ENCODE results near the gene TPT1.
"Not testable (repeated sequence)": the region's sequence is repeated elsewhere in the genome, so short reads cannot be mapped to it uniquely, and the experiment has no call there.

TPT1 gene

GRCh38 chr13:45341034-45341798, at the start of gene TPT1:
TPT1 (minus strand) TSS chr13:45341183; CDS start chr13:45341069, 114 bp downstream.
- peak; percentile 90 to 98 for DNase-seq (ENCODE audit: low read depth in 1 of 2, low spot score in 1 of 2)
- no peak for TF ChIP-seq JUND (IDR thresholded peaks at IDR 0.05; ENCODE audit: low read depth)
- in situ Hi-C loops (cut with HindIII; ENCODE audit: low pct_unique_long_range_greater_than_20kb, low sequenced_read_pairs): no loop called here

DNA sequence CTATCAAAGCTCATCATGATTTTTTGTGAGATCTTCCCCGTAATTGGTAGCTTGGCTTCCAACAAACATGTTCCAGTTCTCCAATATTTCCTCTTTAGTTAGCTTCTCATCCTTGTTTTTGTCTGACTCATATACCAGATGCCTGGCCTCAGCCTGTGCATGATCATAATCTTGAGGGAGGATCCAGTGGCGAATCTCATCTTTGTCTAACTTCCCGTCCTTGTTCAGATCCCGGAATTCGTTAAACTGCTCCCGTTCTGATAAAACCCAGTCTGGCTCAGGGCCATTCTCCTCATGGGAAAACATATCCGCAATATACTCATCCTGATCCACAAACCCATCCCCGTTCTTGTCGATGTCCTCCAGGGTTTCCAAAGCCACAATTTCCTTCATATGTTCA, 49.4 kb upstream of the TPT1 start:
- in situ Hi-C loops (cut with HindIII; ENCODE audit: low pct_unique_long_range_greater_than_20kb, low sequenced_read_pairs); DNase-seq (ENCODE audit: low read depth in 1 of 2, low spot score in 1 of 2): not testable (repeated sequence)

DNA sequence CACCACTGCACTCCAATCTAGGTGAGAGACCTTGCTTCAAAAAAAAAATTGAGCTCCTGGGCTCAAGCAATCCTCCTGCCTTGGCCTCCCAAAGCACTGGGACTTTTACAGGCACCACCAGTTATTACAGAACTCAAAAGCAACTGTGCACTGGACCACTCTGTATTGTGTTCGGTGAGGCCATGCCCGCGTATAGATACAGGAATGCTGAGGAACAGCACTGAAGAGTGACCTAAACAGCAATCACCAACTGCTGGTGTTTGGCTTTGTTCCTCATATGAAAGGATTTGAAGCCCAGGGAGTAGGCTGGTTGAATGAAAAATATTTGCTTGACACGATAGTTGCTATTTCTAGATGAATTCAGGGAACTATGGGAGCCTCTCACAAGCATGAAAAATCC, 47.7 kb upstream of the TPT1 start:
- DNase-seq (ENCODE audit: low read depth in 1 of 2, low spot score in 1 of 2): no peak
- in situ Hi-C loops (cut with HindIII; ENCODE audit: low pct_unique_long_range_greater_than_20kb, low sequenced_read_pairs): no loop called here
- TF ChIP-seq JUND (IDR thresholded peaks at IDR 0.05; ENCODE audit: low read depth): no peak

GRCh38 chr13:45386892-45387575, 46.1 kb upstream of the TPT1 start:
- in situ Hi-C loops (cut with HindIII; ENCODE audit: low pct_unique_long_range_greater_than_20kb, low sequenced_read_pairs): not testable (repeated sequence)

DNA sequence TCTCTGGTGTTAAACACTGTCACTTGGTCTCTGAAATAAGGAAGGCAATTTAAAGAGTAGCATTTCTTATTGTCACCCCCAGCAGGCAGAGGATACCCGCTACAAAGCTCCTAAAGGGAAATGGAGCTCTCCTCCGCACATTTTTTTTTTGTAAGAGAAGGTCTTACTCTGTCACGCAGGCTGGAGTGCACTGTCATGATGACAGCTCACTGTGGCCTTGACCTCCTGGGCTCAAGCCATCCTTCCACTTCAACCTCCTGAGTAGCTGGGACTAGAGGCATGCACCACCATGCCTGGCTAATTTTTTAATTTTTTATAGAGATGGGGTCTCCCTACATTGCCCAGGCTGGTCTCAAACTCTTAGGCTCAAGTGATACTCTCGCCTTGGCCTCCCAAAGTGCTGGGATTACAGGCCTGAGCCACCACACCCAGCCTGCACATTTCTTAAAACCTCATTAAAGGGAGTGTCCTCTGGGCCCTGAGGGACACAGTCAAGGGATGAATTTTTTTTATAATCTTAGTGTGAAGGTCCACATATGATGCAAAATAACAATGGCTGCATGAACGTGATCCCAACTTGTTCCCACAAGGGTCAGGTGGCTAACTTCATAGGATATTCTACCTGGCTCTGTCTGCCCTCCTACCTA, 45.0 kb upstream of the TPT1 start:
- DNase-seq (ENCODE audit: low read depth in 1 of 2, low spot score in 1 of 2): no peak
- no peak for TF ChIP-seq JUND (IDR thresholded peaks at IDR 0.05; ENCODE audit: low read depth)
- in situ Hi-C loops (cut with HindIII; ENCODE audit: low pct_unique_long_range_greater_than_20kb, low sequenced_read_pairs): no loop called here

More at GRCh38 chr13:45386892-45387575, 46.1 kb upstream of the TPT1 start:
- not testable (repeated sequence) for DNase-seq (ENCODE audit: low read depth in 1 of 2, low spot score in 1 of 2)

- in situ Hi-C loops (cut with HindIII; ENCODE audit: low pct_unique_long_range_greater_than_20kb, low sequenced_read_pairs): no loop called here
- DNase-seq (ENCODE audit: low read depth in 1 of 2, low spot score in 1 of 2): no peak
- TF ChIP-seq JUND (IDR thresholded peaks at IDR 0.05; ENCODE audit: low read depth): no peak
Measured at GRCh38 chr13:45385320-45385719, 44.3 kb upstream of the TPT1 start.

GRCh38 chr13:45384474-45385174, 43.6 kb upstream of the TPT1 start:
- no peak for DNase-seq (ENCODE audit: low read depth in 1 of 2, low spot score in 1 of 2)
- no peak for TF ChIP-seq JUND (IDR thresholded peaks at IDR 0.05; ENCODE audit: low read depth)
- in situ Hi-C loops (cut with HindIII; ENCODE audit: low pct_unique_long_range_greater_than_20kb, low sequenced_read_pairs): no loop called here

- DNase-seq (ENCODE audit: low read depth in 1 of 2, low spot score in 1 of 2); in situ Hi-C loops (cut with HindIII; ENCODE audit: low pct_unique_long_range_greater_than_20kb, low sequenced_read_pairs): not testable (repeated sequence)
Measured at GRCh38 chr13:45382739-45383138, 41.8 kb upstream of the TPT1 start.

GRCh38 chr13:45381196-45381595, 40.2 kb upstream of the TPT1 start:
- in situ Hi-C loops (cut with HindIII; ENCODE audit: low pct_unique_long_range_greater_than_20kb, low sequenced_read_pairs): no loop called here
- no peak for DNase-seq (ENCODE audit: low read depth in 1 of 2, low spot score in 1 of 2)

DNA sequence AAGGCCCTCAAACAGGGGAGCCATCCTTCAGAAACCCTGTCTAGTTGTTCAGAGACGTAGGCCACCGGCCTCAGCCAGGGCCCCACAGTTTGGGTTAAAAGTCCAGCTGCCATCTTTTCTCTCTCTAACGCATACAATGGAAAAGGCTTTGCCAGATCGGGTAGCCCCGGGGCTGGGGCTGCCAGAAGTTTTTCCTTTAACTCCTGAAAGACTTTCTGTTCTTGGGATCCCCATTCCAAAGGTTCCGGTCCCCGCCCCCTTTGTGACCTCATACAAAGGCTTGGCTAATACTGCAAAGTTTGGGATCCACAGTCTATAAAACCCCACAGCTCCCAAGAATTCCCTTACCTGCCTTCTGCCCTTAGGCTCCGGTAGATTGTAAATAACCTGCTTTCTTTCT, 39.7 kb upstream of the TPT1 start:
- DNase-seq (ENCODE audit: low read depth in 1 of 2, low spot score in 1 of 2); in situ Hi-C loops (cut with HindIII; ENCODE audit: low pct_unique_long_range_greater_than_20kb, low sequenced_read_pairs): not testable (repeated sequence)

More at GRCh38 chr13:45381196-45381595, 40.2 kb upstream of the TPT1 start:
- TF ChIP-seq JUND (IDR thresholded peaks at IDR 0.05; ENCODE audit: low read depth): no peak

GRCh38 chr13:45379516-45379915, 38.5 kb upstream of the TPT1 start:
- in situ Hi-C loops (cut with HindIII; ENCODE audit: low pct_unique_long_range_greater_than_20kb, low sequenced_read_pairs); DNase-seq (ENCODE audit: low read depth in 1 of 2, low spot score in 1 of 2): not testable (repeated sequence)

DNA sequence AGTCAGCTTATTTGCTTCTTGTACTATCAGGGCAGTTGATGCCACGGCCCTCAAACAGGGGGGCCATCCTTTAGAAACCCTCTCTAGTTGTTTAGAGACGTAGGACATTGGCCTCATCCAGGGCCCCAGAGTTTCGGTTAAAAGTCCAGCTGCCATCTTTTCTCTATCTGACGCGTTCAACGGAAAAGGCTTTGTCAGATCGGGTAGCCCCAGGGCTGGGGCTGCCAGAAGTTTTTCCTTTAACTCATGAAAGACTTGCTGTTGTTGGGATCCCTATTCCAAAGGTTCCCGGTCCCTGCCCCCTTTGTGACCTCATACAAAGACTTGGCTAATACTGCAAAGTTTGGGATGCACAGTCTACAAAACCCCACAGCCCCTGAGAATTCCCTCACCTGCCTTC, 37.8 kb upstream of the TPT1 start:
- DNase-seq (ENCODE audit: low read depth in 1 of 2, low spot score in 1 of 2); in situ Hi-C loops (cut with HindIII; ENCODE audit: low pct_unique_long_range_greater_than_20kb, low sequenced_read_pairs): not testable (repeated sequence)

GRCh38 chr13:45377314-45377713, 36.3 kb upstream of the TPT1 start:
- DNase-seq (ENCODE audit: low read depth in 1 of 2, low spot score in 1 of 2); in situ Hi-C loops (cut with HindIII; ENCODE audit: low pct_unique_long_range_greater_than_20kb, low sequenced_read_pairs): not testable (repeated sequence)

DNA sequence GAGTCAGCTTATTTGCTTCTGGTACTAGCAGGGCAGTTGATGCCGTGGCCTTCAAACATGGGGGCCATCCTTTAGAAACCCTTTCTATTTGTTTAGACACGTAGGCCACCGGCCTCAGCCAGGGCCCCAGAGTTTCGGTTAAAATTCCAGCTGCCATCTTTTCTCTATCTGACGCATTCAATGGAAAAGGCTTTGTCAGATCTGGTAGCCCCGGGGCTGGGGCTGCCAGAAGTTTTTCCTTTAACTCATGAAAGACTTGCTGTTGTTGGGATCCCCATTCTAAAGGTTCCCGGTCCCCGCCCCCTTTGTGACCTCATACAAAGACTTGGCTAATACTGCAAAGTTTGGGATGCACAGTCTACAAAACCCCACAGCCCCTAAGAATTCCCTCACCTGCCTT, 35.7 kb upstream of the TPT1 start:
- in situ Hi-C loops (cut with HindIII; ENCODE audit: low pct_unique_long_range_greater_than_20kb, low sequenced_read_pairs); DNase-seq (ENCODE audit: low read depth in 1 of 2, low spot score in 1 of 2): not testable (repeated sequence)

Measured in T47D (cell line).